MM.1S (cell line): ENCODE data around the gene CALML3.

ENCODE experiments used
- CTCF ChIP-seq: fragments of 300-600 bp; sonication (generic); IDR thresholded peaks from 2 replicates; pipeline ENCODE4 v1.5.1; 2016; ENCODE audit warnings: antibody characterized with exemption, low read length, mixed read lengths
- EZH2 ChIP-seq: fragments of 300-600 bp; sonication (generic); optimal IDR thresholded peaks from 2 replicates; pipeline ENCODE3; 2017; ENCODE audit warnings: low read depth, mild to moderate bottlenecking, antibody characterized with exemption, low read length, mixed read lengths
- EZH2phosphoT487 ChIP-seq: fragments of 300-600 bp; sonication (generic); IDR thresholded peaks from 2 replicates; pipeline ENCODE4 v1.6.1; 2018; ENCODE audit warnings: antibody characterized with exemption, low read length

- TF ChIP-seq CTCF (no peak), EZH2phosphoT487 (no peak), EZH2 (no peak)
Observed at GRCh38 chr10:5504146-5505072, 20.4 kb upstream of the CALML3 start.
